Measurements from ENCODE around the gene PBXIP1. TPM values are rescaled to one million over a fixed set of nuclear protein-coding genes. Genes with fewer than 3 reads are reported as not detected.

PBXIP1 gene
- total RNA-seq, 1 experiment from 2014 or later: 21.6 TPM

GRCh38 chr1:154998818-154999570 lies 43.1 kb upstream of the PBXIP1 start:
- Histone ChIP-seq H3K9me3 (ENCODE audit: control insufficient read depth, low read depth, low read length) (no peaks in the 10 kb centered on the region), H3K14ac (ENCODE audit: insufficient read depth, low read length) (no peak overlapping the region), H3K79me1 (ENCODE audit: insufficient read depth, low read depth, low read length, poor library complexity, severe bottlenecking) (no peaks in the 10 kb centered on the region), H2BK15ac (ENCODE audit: low read depth, low read length) (no peak overlapping the region), H2BK12ac (ENCODE audit: insufficient read length, low read depth, low read length) (no peak overlapping the region), H2AFZ (ENCODE audit: low read length) (no peak overlapping the region), H3K18ac (ENCODE audit: insufficient read length, low read depth, low read length) (no peak overlapping the region), H3K9ac (ENCODE audit: extremely low read depth, insufficient read length, low read length) (no peak overlapping the region), H2BK5ac (ENCODE audit: insufficient read length, low read length) (no peak overlapping the region), H3K27me3 (ENCODE audit: insufficient read depth, low read length) (no peaks in the 10 kb centered on the region), H4K5ac (ENCODE audit: insufficient read length, low read depth, low read length) (no peak overlapping the region), H3K23me2 (ENCODE audit: insufficient read length, low read depth, low read length, poor library complexity, severe bottlenecking) (peaks cover 22% of the 10 kb centered on the region), H2BK20ac (ENCODE audit: low read depth, low read length, poor library complexity, severe bottlenecking) (no peak overlapping the region), H3K4ac (ENCODE audit: low read depth, low read length) (no peak overlapping the region), H3K23ac (ENCODE audit: insufficient read length, low read depth, low read length) (no peak overlapping the region), H4K91ac (ENCODE audit: insufficient read length, low read depth, low read length) (no peak overlapping the region), H3K4me2 (ENCODE audit: insufficient read depth, insufficient read length, low read length) (peak overlapping the region; percentile 90), H3K27ac (ENCODE audit: insufficient read length, low read depth, low read length) (no peak overlapping the region), H4K20me1 (ENCODE audit: control insufficient read depth, insufficient read depth, insufficient read length) (no peaks in the 10 kb centered on the region), H2BK120ac (ENCODE audit: low read depth, low read length, poor library complexity, severe bottlenecking) (no peak overlapping the region), H2AK5ac (ENCODE audit: insufficient read length, low read length) (no peak overlapping the region), H3K4me1 (ENCODE audit: insufficient read depth, low read length) (no peaks in the 10 kb centered on the region), H4K8ac (replicated peaks; ENCODE audit: insufficient read length, low read depth, low read length) (no peak overlapping the region), H3T11ph (ENCODE audit: low read length) (no peak overlapping the region), H3K56ac (ENCODE audit: insufficient read length, low read depth, low read length) (no peak overlapping the region), H3K79me2 (ENCODE audit: insufficient read depth, low read length) (no peaks in the 10 kb centered on the region; the same call in 1 of the 2 replicates)
- peak; percentile 89 for DNase-seq
- peak overlapping the region in 1 of 3 experiments; percentile 92; a peak in 2 of 7 replicates for H3K27ac Mint-ChIP-seq
- H3K36me3 Mint-ChIP-seq (ENCODE audit: insufficient read depth in 1 of 3, low read depth in 3 of 3): no peaks in the 10 kb centered on the region
- no CpG with 5 or more reads among the region's 40 CpGs for WGBS (ENCODE audit: extremely low coverage, insufficient read length, low lambda C conversion rate)
- H3K4me1 Mint-ChIP-seq: peaks cover 12 to 25% of the 10 kb centered on the region in 2 experiments
- H3K4me3 Mint-ChIP-seq: peak overlapping the region; percentile 81 to 93
- TF ChIP-seq CTCF (conservative IDR thresholded peaks at IDR 0.05): peak; percentile 90
- H3K27me3 Mint-ChIP-seq (ENCODE audit: low read depth): peaks cover 3% of the 10 kb centered on the region
- H3K9me3 Mint-ChIP-seq: peaks cover 0 to 2% of the 10 kb centered on the region in 2 experiments; a peak in 2 of 5 replicates

Measured in H9 (cell line).